NCI-H82 treated with DMSO at 0.1 percent for 48 hours (cell line): ENCODE results near the gene NFKBIB.
A peak's percentile ranks its signal among the peaks of the same experiment; 100 is the strongest.

ENCODE experiments used
- DNase-seq: peaks from one replicate; lab custom pipeline; 2025; ENCODE audit not compliant: unreplicated experiment; lab: John Stamatoyannopoulos, UW

The NFKBIB gene

DNA sequence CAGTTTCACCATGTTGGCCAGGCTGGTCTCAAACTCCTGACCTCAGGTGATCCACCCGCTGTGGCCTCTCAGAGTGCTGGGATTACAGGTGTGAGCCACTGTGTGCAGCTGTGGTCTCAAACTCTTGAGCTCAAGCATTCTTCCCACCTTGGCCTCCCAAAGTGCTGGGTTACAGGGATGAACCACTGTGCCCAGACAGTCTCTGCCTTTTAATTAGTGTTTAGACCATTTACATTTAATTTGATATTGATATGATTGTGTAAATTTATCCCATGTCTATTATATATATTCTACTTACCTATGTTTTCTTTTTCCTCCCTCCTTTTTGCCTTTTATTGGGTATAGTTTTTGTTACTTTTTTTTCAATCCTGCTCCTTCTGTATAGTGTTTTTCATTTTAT is 1.9 kb downstream of the NFKBIB start:
- DNase-seq, result no peak

DNA sequence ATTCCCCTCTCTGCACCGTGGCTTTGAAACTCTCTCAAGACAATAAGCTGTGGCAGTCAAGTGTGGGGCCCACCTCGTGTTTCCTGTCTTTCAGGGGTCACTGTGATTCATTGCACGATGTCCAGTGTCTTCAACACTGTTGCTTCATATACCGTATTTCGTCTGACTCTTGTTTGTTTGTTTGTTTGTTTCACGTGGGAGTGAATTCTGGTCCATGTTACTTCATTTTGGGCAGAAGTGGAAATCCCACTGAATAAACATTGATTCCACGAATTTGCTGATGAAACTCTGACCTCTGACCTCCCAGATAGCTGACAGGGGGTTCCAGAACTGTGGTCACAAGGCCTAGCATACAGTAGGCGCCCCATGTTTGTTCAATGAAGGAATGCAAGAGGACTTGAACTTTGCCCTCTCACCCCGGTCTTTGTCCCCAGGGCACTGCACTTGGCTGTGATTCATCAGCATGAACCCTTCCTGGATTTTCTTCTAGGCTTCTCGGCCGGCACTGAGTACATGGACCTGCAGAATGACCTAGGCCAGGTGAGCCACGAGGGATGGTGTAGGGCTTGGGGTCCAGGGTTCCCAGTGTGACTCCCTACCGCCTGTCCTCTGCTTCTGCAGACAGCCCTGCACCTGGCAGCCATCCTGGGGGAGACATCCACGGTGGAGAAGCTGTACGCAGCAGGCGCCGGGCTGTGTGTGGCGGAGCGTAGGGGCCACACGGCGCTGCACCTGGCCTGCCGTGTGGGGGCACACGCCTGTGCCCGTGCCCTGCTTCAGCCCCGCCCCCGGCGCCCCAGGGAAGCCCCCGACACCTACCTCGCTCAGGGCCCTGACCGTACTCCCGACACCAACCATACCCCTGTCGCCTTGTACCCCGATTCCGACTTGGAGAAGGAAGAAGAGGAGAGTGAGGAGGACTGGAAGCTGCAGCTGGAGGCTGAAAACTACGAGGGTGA is 5.1 kb downstream of the NFKBIB start:
- no peak for DNase-seq

DNA sequence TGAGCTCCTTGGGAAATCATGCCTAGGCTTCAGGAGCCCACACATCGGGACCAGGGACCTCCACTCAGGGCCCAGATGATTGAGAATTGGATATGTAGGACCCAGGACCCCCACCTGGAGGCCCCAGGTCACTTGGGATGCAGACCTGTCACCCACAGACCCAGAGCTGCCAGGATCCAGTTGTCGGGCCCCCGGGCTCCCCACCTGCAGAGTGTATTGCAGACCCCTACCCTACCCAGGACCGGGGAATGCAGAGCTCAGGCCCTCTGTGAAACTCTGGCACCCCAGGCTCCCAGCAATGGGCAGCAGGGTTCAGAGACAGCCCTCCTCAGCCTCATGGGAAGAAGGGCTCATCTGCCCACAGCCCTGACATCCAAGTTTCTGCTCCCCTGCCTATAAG is 5.9 kb downstream of the NFKBIB start:
- DNase-seq, result no peak

DNA sequence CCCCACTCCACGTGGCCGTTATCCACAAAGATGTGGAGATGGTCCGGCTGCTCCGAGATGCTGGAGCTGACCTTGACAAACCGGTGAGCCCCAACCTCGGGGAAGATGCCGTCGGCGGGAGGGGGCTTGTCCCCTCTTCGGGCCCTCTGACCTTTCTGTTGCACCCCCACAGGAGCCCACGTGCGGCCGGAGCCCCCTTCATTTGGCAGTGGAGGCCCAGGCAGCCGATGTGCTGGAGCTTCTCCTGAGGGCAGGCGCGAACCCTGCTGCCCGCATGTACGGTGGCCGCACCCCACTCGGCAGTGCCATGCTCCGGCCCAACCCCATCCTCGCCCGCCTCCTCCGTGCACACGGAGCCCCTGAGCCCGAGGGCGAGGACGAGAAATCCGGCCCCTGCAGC is 7.5 kb downstream of the NFKBIB start:
- DNase-seq, result no peak

DNA sequence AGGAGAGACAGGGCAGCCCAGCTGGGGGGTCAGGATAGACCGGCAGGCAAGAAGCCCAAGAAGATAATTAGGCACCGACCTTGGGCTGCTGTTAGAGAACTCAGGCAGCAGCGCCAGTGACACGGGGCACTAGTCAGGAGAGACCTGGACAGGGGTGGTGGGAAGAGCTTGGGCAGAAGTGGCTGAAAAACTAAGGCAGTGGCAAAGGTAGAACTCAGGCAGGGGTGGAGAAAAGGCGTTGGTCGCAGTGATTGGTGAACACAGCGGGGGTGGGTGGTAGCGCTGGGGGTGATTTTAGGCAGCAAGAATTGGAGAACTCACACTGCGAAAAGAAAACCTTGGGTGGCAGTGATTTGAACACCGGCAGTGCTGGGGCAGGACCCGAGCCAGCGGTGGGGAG is 7.9 kb downstream of the NFKBIB start:
- DNase-seq, result no peak

DNA sequence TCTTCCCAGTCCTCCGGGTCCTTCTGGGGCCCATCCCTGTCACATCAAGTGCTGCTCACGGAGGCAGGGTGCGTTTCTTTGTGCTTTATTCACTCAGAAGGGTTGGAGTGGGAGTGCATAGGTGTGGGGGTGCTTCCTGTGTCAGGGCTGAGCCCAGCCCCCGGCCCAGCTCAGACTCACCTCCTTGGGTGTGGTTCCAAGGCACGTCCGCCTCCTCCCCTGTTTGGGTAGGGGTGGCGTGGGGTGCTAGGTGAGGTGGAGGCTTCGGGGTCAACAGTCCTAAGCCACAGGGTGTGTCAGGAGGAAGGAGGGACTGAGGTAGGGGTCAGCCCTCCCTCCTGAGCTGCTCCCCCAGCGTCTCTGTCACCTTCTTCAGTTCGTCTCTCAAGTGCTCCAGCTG is 9.1 kb downstream of the NFKBIB start:
- no peak for DNase-seq

DNA sequence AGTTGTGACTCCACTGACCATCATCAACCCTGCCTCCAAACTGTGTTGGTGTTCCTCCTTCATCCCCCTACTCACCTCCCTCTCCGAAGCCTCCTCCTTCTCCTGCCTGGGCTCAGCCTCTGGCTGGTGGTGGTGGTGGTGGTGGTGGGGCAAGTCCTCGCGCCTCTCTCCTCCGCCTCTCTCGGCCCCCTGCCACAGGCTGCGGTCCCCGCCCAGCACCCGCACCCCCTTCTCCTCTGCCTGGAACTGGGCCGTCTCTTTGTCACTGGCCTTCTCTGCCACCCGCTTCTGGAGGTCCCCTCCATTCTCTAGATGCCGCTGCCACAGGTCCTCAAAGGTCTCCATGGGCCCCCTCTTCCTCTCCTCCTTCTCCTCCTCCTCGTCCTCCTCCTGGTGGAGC is 10.7 kb downstream of the NFKBIB start:
- DNase-seq, result no peak

DNA sequence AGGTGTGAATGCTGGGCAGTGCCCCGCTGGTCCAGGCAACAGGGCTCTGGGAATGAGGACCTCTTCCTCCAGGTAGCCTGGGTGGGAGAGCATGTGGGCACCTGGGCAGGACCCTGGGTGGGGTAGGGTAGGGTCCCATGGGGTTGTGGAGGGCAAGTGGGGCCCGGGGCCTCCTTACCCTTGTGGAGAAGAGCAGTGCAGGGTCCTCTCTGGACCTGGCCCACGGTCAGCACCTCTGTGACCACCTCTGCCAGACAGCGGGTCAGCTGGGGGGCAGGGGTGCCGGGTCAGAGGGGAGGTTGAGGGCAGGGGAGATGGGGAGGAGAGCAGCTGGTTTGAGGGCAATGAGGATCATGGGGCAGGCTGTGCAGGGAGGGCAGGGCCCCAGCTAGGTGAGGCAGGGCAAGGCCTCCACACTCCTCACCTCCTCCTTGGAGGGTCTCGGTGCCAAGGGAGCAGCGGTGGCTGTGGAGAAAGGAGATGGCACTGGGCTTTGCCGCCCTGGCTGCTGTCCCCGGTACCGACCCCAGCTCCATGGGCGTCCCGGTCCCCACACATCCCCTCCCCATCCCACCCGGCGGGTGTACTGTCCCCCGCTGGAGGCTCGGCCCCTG is 11.7 kb downstream of the NFKBIB start:
- DNase-seq, result no peak

DNA sequence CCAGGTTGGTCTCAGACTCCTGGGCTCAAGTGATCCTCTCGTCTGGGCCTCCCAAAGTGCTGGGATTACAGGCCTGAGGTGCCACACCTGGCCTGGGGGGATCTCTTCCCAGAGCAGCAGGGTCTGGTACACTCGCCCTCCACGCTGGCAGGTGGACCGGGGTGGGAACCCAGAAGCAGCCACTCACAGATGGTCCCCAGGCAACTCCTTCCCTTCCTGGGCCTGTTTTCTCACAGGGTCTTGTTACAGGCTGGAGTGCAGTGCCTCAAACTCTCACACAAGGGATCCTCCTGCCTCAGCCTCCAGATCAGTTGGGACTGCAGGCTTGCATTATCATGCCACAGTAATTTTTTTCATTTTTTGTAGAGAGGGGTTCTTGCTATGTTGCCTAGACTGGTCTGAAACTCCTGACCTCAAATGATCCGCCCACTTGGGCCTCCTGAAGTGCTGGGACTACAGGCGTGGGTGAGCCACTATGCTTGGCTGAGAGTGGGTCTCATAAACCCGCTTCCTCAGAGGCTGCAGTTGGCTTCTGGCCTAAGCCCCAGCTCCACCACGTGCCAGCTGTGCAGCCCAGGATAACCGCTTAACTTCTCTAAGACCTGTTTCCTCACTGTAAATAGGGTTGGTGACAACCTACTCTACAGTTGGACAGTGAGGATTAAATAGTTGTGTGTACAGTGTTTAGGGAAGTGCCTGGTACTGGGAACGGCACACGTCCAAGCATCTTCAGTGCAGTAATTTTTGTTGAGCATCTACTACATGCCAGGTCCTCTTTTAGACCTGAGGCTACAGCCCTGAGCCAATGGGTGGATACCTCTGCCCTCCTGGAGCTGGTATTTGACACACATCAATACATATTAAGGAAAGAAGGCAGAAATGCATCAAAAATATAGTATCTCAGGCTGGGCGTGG is 13.1 kb downstream of the NFKBIB start:
- no peak for DNase-seq

DNA sequence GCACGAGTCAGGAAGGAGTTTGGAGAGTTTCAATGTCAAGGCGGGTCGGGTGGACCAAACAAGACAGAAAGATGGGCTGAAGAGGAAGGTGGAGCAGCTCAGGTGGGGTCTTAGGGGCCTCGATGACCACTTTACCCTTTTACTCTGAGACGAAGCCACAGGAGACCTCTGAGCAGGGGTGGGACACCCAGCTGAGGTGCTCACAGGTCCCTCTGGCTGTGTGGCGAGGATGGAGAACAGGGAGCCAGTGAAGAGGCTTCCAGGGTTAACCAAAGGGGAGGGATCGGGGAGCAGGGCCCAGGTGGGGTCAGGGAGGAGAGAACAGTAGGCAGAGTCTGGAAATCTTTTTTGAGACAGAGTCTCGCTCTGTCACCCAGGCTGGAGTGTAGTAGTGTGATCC is 14.2 kb downstream of the NFKBIB start:
- DNase-seq, result no peak

DNA sequence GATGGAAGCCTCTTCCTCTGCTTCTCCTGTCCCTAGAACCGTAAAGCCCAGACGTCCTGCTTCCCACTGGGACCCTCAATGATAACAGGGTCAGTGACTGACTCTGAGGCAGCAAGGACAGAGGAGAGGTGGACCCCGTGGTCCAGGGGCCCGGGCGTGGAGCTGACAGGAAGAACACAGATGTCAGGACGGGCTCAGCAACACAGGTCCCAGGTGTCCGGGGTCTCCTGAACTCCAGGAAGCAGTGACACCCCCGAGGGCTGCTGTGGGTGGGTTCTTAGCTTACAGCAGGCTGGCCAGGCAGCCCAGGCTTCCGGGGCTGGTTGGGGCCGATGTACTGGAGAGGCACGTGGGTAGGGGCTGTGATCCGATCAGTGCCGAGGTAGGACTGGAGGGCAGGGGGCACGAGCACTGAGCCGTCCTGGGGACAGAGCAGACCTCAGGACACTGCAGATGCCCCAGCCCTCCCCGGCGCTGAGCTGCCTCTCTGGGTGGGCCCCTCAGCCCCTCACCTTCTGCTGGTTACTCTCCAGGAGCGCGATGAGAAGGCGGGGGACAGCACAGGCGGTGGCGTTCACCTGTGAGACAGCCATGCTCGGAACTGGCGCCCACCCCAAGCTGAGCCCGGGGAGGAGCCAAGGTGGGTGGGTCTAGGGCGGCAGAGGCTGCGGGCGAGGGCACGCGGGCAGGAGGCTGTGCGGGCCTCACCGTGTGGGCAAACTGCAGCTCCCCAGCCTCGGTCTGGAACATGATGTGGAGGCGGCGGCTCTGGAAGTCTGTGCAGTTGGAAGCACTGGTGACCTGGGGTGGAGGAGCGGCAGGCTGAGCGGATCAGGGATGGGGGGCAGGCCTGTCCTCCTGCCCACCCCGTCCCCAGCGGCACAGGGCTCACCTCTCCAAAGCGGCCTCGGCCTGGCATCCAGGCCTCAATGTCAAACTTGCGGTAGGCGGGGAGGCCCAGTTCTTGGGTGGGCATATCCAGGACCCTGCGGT is 15.9 kb downstream of the NFKBIB start:
- no peak for DNase-seq

DNA sequence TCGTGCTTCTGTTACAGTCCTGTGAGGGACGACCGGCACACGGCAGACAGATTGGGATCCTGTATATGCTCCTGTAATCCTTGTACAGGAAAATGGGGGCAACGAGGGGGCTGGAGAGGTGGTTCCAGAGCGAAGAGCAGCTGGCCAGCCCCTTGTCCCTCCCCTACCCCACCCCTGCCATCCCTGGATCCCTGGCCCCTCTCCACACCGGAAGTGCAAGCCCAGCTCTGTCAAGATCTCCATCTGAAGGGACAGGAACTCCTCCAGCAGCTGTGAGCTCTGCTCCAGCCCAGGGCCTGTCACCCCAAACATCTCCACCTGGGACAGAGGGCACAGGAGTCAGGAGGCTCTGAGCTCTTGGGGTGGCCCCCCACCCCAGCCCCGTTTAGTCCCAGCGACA is 17.7 kb downstream of the NFKBIB start:
- DNase-seq, result no peak

DNA sequence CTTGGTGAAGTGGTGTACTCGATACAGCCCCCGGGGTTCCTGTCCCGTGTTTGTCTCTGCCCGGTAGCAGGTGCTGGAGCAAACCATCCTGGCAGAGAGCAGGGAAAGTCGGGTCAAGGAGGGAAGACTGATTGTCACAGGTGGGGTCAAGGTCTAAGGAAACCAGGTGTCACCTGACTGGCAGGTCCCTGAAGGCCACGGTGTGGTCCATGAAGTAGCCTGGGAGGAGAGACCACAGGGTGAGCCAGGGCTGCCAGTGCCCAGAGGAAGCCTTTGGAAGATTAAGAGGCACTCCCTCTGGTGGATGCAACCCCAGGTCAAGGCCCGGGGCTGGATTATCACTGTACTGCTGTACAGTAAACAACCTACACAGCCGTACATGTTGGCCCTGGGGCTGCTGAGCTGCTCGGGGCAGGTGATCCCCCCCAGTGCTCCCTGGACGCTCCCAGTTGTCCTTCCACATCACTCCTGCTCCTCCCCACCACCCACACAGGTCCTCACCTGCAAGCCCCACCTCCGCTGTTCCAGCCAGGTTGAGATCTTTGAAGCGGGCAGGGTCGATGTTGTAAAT is 18.2 kb downstream of the NFKBIB start:
- DNase-seq, result peak; percentile 8

DNA sequence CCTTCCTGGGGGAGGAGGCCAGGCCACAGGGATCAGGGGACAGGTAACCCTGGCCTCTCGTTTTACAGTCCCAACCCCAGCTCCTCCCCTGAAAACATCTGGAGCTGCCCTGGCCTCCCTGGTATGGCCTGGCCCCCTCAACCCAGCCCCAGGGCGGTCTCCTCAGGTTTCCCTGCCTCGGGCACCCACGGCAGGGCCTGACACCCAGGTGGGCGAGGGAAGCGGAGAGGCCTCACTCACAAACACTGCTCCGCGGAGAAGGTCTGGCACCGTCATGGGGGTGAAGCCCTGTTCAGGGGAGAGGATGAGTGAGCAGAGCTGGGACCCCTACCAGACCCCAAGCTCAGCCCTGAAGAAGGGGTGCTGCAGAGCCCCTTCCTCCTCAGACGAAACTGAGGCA is 18.8 kb downstream of the NFKBIB start:
- no peak for DNase-seq

DNA sequence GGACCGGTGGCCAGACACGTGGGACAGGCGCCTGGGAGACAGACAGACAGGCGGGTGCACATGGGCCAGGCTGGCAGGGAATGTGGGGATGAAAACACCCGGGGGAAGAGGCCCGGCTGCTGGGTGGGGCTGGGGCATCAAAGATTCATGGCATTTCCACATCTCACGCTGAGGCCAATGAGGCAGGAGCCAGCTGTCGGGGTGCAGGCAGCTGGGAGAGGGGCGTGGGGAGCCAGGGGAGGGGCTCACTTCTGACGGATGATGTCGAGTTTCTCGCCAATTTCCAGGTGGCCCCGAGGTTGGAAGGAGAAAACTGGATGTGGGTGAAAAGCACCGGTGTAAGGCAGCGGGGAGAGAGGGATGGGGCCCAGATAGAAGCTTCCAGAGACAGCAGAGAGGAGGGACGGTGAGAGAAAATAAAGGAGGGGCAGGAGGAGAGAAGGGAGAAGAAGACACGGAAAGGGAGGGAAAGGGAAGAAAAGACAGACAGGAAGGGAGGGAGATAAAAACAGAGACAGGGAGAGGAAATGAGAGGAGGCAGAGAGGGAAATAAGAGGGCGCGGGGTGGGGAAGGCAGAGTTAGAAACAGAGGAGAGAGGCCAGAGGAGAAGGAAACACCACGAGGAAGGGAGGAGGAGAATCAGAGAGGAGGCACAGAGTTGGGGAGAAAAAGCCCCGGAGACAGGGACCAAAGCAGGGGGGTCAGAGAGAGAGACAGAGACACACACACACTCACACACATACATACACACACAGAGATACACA is 20.2 kb downstream of the NFKBIB start:
- no peak for DNase-seq

DNA sequence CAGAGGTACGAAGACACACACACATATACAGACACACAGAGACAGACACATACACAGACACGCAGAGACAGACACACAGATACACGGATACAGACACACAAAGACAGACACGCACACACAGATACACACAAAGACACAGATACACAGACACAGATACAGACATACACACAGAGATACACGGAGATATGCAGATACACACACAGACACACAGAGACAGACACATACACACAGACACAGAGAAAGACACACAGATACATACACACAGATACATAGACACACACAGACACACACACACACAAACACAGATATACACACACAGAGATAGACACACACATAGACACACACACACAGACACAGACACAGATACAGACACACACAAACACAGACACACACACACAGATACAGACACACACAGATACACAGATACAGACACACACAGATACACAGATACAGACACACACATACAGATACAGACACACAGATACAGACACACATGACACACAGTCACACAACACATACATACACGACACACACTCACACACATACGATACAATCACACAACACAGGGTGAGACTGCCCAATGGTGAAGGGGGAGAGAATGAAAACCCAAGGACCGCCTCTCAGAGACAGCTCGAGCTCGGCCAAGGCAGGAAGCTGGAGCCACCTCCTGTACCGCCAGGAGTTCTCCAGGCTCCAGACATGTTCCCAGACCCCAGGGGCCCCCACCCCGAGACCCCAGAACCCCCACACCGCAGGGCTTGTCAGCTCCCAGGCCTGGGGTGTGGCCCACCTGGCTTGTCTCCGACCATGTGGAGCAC is 21.0 kb downstream of the NFKBIB start:
- no peak for DNase-seq

DNA sequence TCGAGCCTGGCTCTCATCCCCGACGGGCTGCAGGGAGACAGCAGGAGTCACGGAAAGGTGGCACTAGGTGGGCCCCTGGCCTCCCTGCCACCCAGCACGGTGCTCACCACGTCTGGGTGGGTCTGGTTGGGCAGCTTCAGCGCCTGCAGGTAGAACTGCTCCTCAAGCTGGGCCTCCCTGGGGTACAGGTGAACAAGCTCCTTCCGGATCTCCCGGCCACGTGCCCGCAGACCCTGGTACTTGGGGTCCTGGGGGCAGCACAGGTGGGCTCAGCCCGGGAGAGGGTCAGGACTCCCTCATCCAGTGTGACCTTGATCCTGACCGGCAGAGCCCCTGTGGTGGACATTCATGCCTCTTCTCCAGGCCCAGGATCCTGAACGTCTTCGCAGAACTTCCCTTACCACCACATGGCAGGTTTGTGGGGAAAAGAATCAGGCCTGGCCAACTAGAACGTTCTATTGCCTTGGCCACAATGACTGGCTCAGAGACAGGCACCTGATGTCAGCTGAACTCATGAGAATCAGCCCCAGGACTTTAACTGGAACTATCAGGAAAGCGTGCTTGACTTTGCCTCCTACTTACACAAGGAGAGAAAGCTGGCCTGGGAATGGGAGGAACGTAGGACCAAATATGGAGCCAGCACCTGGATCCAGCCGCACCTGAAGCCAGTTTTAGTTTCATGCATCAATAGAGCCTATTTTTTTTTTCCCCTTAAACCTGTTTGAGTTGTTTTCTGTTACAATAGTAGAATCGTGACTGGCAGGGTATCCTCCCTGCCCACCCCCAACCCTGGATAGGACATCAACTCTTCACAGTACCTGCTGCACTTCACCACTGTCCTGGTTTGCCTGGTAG is 21.9 kb downstream of the NFKBIB start:
- DNase-seq, result no peak
